ENCODE results near the gene KIF1B. TPM values are rescaled to one million over a fixed set of nuclear protein-coding genes. Genes with fewer than 3 reads are reported as not detected.

Gene KIF1B
- total RNA-seq, 1 donor from 2014 or later, result 18.2 TPM

GRCh38 chr1:10328180-10328963 lies 118.0 kb downstream of the KIF1B start:
- intact Hi-C loops (cut with micrococcal nuclease), result no loop called here

DNA sequence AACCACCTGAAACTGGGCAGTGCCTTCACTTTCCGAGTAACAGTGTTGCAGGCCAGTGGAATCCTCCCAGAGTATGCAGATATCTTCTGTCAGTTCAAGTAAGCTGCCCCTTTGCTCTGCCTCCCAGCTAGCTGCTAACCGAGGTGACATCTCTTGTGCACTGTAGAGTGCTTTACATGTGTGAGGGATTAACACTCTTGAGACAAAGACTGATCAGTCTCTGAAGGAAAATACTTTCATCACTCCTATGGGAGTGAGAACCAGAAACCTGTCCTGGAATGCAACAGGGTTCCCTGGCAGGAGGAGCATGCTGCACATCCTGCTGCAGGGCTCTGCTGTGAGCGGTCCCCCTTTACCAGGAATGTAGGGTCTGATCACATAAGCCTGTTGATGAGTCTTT lies 127.1 kb downstream of the KIF1B start:
- intact Hi-C loops (cut with micrococcal nuclease), result no loop called here

- intact Hi-C loops (cut with micrococcal nuclease), result loop anchor here (1.0 kb wide), 1 partner anchor 128 kb away; the partner anchor contains the start of gene KIF1B
Observed at GRCh38 chr1:10338047-10338446, 127.7 kb downstream of the KIF1B start.

DNA sequence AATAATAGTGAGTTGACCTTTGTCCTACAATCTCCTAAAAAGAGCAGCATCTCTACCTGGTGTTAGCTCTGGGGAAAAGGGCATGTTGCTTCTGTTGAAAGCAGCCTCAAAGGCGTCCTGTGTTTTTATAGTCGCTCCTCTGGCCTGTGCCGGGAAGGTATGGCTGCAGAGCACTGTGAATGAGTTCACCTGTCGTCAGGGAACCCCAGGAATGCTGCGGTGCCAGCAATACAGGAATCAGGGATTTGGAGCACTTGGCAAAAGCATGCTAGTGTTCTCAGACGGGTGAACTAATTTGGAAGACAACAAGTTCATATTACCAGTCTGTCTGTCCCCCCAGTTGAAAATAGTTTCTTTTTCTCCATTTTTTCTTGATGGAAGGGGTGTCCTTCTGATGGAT lies 128.2 kb downstream of the KIF1B start:
- intact Hi-C loops (cut with micrococcal nuclease), result loop anchor here (1.0 kb wide), 1 partner anchor 128 kb away; the partner anchor contains the start of gene KIF1B

DNA sequence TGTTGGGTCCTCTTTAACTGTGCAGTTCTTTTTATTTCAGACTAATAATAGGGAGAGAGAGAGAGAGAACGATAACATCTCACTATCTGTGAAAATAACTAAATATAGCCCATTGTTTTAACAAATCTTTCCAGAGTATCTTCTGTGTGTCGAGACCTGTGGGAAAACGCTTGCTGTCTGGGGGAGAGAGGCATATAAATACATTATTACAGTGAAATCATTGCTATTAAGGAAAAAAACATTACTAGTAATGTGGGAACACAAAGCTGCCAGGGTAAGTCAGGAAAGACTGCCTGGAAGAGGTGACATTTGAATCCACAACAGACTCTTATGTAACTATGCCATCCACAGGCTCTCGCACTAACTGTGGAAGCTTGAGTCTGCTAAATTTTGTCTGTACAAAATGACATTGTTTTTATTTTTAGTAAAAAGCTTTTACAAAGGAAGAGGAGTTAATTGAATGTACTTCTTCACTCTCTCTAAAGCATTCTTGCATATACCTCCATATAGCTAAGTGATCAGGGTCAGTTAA lies 128.7 kb downstream of the KIF1B start:
- intact Hi-C loops (cut with micrococcal nuclease), result no loop called here

DNA sequence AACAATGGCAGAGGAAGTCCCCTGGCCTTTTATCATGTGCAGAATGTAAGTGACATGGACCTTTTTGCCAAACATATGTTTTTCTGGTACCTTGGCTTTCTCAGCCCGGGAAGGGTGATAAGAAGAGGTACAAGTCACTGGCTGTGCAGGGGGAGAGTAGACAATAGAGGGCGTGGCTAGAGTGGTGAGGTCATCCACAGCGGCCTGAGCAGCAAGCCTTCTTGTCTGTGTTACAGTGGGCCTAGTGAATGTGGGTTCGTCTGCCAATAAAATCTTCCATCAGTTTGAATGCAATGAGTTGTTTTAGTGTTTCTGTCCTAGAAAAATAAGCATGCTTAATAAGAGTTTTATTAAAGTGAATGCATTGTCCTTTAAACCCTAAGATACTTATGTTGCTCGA lies 129.4 kb downstream of the KIF1B start:
- intact Hi-C loops (cut with micrococcal nuclease), result no loop called here

DNA sequence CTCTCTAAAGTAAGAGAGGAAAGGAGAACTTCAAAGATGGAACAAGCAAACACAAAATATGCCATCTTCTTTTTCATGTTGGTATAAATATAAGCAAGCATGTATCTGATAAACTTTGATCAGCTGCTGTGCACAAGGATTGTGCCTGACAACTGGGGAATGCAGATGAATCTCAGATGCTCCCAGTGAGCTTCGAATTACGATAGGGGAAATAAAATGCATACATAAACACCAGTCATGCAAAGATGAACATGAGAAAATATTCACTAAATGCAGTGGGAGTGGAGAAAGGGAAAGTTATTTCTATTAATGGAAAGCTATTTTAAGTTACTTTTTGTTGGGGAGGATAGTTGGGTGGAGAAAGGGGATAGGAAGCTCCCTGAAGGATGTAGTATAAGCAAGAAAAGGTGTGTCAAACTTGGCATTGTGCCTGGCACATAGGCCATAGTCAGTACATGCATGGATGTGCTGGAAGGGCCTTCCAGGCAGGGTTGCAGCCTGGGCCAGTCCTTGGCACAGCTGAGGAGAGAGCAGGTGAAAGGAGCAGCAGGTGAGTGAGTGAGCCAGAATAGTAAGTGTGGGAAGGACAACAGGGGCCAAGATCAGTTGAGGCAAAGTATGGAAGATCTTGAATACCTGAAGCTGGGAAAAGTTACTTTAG lies 130.7 kb downstream of the KIF1B start:
- intact Hi-C loops (cut with micrococcal nuclease), result no loop called here

DNA sequence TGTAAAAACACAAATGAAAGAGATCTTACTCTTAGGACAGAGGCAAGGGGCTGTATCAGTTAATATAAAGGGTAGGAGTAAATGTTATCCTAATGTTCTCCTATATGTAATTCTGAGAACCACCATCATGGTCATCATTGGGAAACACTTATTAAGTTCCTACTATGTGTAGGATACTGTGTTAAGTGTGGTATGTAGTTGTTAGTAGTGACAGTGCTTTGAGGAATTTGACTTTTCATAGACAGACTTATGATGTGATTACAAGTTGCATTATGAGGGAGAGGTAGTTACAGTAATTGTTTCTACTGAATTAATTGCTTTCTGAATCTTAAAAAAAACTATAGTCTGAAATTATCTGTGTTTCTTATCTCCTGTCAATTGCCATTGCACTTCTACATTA lies 136.7 kb downstream of the KIF1B start:
- intact Hi-C loops (cut with micrococcal nuclease), result no loop called here

DNA sequence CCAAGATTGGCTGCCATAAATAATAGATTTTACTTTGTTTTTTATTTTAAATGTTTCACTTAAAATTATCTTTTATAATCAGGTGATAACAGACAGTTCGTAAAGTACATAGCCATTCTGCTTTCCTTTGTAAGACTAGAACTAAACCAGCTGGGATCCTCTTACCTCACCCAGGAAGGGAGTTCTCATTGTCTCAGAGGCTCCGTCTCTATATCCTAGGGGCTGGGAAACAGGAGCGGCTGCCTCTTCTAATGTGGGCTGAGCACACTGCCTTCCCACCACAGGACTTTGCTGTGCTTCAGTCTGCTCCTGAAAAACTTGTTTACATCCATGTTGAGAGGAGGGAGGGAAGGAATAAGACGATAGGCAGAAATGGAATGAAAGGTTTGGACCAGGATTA lies 142.9 kb downstream of the KIF1B start:
- intact Hi-C loops (cut with micrococcal nuclease), result no loop called here

DNA sequence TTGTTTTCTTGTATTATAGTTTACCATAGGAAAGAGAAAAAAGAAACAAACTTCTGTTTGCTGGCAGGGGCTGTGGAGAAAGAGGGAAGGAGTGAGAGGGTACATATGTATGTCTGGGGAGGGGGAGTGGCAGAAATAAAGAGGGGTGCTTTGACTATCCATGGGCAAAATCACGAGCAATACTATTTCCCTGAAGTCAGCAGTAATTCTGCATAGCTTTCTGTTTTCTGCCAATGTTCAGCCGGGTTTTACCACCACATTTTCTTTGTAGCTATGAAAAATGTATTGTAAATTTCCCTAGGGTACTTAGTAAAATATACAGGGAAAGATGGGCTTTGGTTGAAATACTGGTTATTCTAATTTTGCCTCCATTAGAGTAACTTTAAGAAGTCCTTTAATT lies 143.3 kb downstream of the KIF1B start:
- intact Hi-C loops (cut with micrococcal nuclease), result no loop called here

DNA sequence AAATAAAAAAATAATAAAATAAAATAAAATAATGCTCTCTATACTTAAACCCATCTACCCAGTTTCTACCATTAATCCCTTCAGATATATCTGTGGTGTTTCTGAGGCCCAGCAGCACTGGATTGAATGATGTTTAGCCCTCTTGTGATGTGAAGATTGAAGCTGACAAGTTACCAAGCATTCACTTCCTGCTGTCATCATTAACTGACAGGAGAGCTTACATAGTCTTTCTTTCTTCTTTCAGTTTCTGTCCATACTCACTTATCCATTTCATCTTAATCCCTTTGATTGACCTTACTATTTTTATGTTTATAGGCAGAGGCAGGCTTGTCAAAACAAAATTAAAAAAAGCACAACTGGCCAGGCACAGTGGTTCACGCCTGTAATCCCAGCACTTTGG lies 149.7 kb downstream of the KIF1B start:
- intact Hi-C loops (cut with micrococcal nuclease), result no loop called here

DNA sequence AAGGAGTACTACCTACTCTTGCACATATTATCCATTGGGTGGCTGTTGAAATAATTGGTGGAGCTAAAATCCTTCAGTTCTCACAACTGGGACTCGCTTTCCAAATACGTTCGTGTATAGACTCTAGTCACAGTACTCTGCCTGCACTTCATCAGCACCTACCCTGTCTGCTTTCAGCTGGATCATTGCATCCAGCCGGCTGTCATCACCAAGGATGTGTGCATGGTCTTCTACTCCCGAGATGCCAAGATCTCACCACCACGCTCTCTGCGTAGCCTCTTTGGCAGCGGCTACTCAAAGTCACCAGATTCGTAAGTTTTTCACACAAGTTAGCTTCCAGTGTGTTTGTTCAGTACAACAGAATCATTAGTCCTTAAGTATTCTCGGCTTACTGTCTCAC lies 151.1 kb downstream of the KIF1B start:
- intact Hi-C loops (cut with micrococcal nuclease), result no loop called here

DNA sequence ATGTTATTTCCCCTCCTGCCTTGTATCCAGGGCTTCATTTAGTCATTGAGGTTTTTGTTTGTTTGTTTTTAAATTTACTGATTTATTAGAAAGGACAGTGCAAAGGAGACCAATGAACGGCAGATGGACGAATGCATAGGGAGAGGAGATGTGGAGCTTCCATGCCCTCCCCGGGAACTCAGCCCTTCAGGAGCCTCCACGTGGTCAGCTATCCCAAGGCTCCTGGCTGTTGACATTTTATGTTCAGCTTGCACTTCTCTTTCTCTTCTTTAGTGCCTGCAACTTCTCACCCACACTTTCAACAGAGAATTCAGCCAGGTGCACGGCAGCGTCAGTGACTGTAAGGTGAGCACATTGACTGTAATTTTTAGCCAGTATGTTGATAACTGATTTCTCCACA lies 157.8 kb downstream of the KIF1B start:
- intact Hi-C loops (cut with micrococcal nuclease), result no loop called here

- intact Hi-C loops (cut with micrococcal nuclease), result no loop called here
Observed at GRCh38 chr1:10374442-10374860, 164.1 kb downstream of the KIF1B start.

- intact Hi-C loops (cut with micrococcal nuclease), result loop anchor here (1.0 kb wide), 1 partner anchor 51 kb away; no protein-coding TSS in a partner anchor
Observed at GRCh38 chr1:10377365-10378029, 167.1 kb downstream of the KIF1B start.

- intact Hi-C loops (cut with micrococcal nuclease), result no loop called here
Observed at GRCh38 chr1:10378081-10378841, 167.9 kb downstream of the KIF1B start.

DNA sequence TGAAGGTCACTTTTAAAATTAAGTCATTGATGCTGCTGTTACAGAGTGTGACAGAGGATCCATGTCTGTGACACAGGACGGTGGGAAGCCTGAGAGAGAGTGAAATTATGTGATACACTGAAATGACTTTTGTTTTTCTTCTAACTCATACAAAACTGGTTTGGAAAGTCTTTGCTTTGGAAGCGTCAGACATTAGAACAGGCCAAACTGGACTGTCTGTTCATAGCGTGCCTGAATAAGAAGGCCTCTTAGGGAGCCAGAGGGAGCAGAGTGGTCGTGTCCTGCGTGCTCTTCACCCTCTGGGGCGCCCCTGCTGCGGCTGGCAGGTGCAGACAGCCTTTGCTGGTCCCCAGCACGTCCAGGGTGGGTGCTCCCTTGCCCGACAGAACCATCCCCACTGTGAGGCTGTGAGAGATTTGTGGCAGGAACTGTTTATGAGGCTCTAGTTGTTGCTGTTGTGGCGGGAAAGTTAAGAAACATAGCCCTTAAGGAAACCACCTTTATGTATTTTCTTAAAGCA lies 168.8 kb downstream of the KIF1B start:
- intact Hi-C loops (cut with micrococcal nuclease), result no loop called here

GRCh38 chr1:10379676-10380075 lies 169.3 kb downstream of the KIF1B start:
- intact Hi-C loops (cut with micrococcal nuclease), result no loop called here

- intact Hi-C loops (cut with micrococcal nuclease), result no loop called here
Observed at GRCh38 chr1:10380594-10381275, 170.4 kb downstream of the KIF1B start.

GRCh38 chr1:10383630-10384029 lies 173.3 kb downstream of the KIF1B start:
- intact Hi-C loops (cut with micrococcal nuclease), result no loop called here

Data from T-helper 2 cell treated with Interferon-gamma antibody and Interleukin-4, amounts not matched to agents 100 ng/mL and 5 ng/mL, for 36 hours (primary cell).